GM12878 (cell line): Measurements from ENCODE around the gene EHBP1L1. TPM values are rescaled to one million over a fixed set of nuclear protein-coding genes. Genes with fewer than 3 reads are reported as not detected.

ENCODE experiments used
- BMI1 ChIP-seq: fragments of 450-650 bp; IDR thresholded peaks from 2 replicates; pipeline ENCODE4 v1.6.1; 2016; ENCODE audit warnings: mild to moderate bottlenecking, moderate library complexity, borderline replicate concordance
- DPF2 ChIP-seq: fragments of 450-650 bp; IDR thresholded peaks from 2 replicates; pipeline ENCODE4 v1.6.1; 2017; ENCODE audit warnings: mild to moderate bottlenecking
- ESRRA ChIP-seq: IDR thresholded peaks from 2 replicates; pipeline ENCODE4 v1.6.1; 2012; ENCODE audit warnings: mild to moderate bottlenecking, low read length, improper control_type of control experiment
- FOXM1 ChIP-seq: IDR thresholded peaks from 2 replicates; pipeline ENCODE4 v1.6.1; 2012; ENCODE audit warnings: low read depth, mild to moderate bottlenecking, inconsistent platforms, low read length, moderate library complexity
- GATAD2B ChIP-seq: fragments of 450-650 bp; conservative IDR thresholded peaks from 2 replicates; pipeline ENCODE4 v1.6.1; 2017; ENCODE audit warnings: low read depth, mild to moderate bottlenecking, moderate library complexity
- IKZF1 ChIP-seq: fragments of 450-650 bp; conservative IDR thresholded peaks from 2 replicates; pipeline ENCODE4 v1.6.1; 2017; ENCODE audit warnings: antibody characterized with exemption, mild to moderate bottlenecking
- KAT2A ChIP-seq: conservative IDR thresholded peaks from 2 replicates; pipeline ENCODE4 v1.6.1; 2011; ENCODE audit warnings: low read depth, low read length; ENCODE audit not compliant: control insufficient read depth
- NFYA ChIP-seq: IDR thresholded peaks from 2 replicates; pipeline ENCODE4 v1.6.1; 2011; ENCODE audit warnings: low read depth, mild to moderate bottlenecking, low read length, improper control_type of control experiment, borderline replicate concordance
- NFYB ChIP-seq: IDR thresholded peaks from 2 replicates; pipeline ENCODE4 v1.6.1; 2011; ENCODE audit warnings: low read depth, mild to moderate bottlenecking, low read length, improper control_type of control experiment, moderate library complexity; ENCODE audit not compliant: insufficient read depth
- NKRF ChIP-seq: fragments of 450-650 bp; conservative IDR thresholded peaks from 2 replicates; pipeline ENCODE4 v1.6.1; 2017; ENCODE audit warnings: mild to moderate bottlenecking, moderate library complexity
- NR2C1 ChIP-seq: fragments of 450-650 bp; IDR thresholded peaks from 2 replicates; pipeline ENCODE4 v1.6.1; 2017; ENCODE audit warnings: antibody characterized with exemption, mild to moderate bottlenecking, moderate library complexity
- POLR2AphosphoS5 ChIP-seq: IDR thresholded peaks from 2 replicates; pipeline ENCODE4 v1.6.1; 2011; ENCODE audit warnings: mild to moderate bottlenecking, low read length, inconsistent platforms
- RAD51 ChIP-seq: fragments of 450-650 bp; IDR thresholded peaks from 2 replicates; pipeline ENCODE4 v1.6.1; 2016; ENCODE audit warnings: moderate library complexity, mild to moderate bottlenecking, inconsistent platforms
- RB1 ChIP-seq: fragments of 450-650 bp; formaldehyde crosslinking; IDR thresholded peaks from 2 replicates; pipeline ENCODE4 v1.6.1; 2017; ENCODE audit warnings: mild to moderate bottlenecking, borderline replicate concordance
- RELB ChIP-seq: fragments of 450-650 bp; IDR thresholded peaks from 2 replicates; pipeline ENCODE4 v1.6.1; 2017; ENCODE audit warnings: low read depth, mild to moderate bottlenecking, moderate library complexity
- USF2 ChIP-seq: IDR thresholded peaks from 2 replicates; pipeline ENCODE4 v1.6.1; 2011; ENCODE audit warnings: low read depth, low read length, improper control_type of control experiment, borderline replicate concordance
- YY1 ChIP-seq: IDR thresholded peaks from 2 replicates; pipeline ENCODE4 v1.6.1; 2011; ENCODE audit warnings: low read depth, mild to moderate bottlenecking, low read length
- ZBTB11 ChIP-seq: fragments of 450-650 bp; formaldehyde crosslinking; IDR thresholded peaks from 2 replicates; pipeline ENCODE4 v1.5.0; 2022; ENCODE audit warnings: mild to moderate bottlenecking, missing genetic modification characterization
- ZNF217 ChIP-seq: fragments of 450-650 bp; IDR thresholded peaks from 2 replicates; pipeline ENCODE4 v1.6.1; 2017; ENCODE audit warnings: antibody characterized with exemption, mild to moderate bottlenecking
- ZNF274 ChIP-seq: IDR thresholded peaks from one replicate; pipeline ENCODE4 v1.8.0; 2011; ENCODE audit not compliant: insufficient read length, insufficient read depth
- polyA plus RNA-seq, 11 experiments: library from polyadenylated mRNA; depleted of rRNA in 4 of 11; unstranded in 6 of 11; stranded (reverse) in 5 of 11; fragments of >200 nt; fragmentation: Nextera tagmentation in 4 of 11; fragmentation: Illumina TruSeq in 1 of 11; extraction: Ambion mirVana in 4 of 11; extraction: Trizol in 1 of 11; gene quantifications; 1 replicate in 1 of 11; 2 replicates in 10 of 11; pipeline versions ENCODE4 v1.2.1 to v1.2.3, GENCODE V29; 2011 to 2016; ENCODE audit warnings: inconsistent platforms in 2 of 11, missing spikeins in 2 of 11, low read depth in 1 of 11
- total RNA-seq, 4 experiments: library from RNA; depleted of rRNA in 3 of 4; stranded (reverse); fragments of >200 nt in 3 of 4; fragmentation: Illumina TruSeq in 1 of 4; extraction: Trizol in 1 of 4; gene quantifications; 2 replicates each; pipeline versions ENCODE4 v1.2.1 to v1.2.3, GENCODE V29; 2013 to 2021
- TF ChIP-seq, protein P1 (sequence below): IDR thresholded peaks from 2 replicates; pipeline ENCODE4 v1.6.1; 2012; ENCODE audit warnings: low read depth, low read length, improper control_type of control experiment

EHBP1L1 gene
- total and polyA plus RNA-seq, 10 of the 15 experiments (the other 5 are each of a cell fraction or from before 2014, with no cell fraction given) = 0.06 to 99.4 (median 32.7) TPM

DNA sequence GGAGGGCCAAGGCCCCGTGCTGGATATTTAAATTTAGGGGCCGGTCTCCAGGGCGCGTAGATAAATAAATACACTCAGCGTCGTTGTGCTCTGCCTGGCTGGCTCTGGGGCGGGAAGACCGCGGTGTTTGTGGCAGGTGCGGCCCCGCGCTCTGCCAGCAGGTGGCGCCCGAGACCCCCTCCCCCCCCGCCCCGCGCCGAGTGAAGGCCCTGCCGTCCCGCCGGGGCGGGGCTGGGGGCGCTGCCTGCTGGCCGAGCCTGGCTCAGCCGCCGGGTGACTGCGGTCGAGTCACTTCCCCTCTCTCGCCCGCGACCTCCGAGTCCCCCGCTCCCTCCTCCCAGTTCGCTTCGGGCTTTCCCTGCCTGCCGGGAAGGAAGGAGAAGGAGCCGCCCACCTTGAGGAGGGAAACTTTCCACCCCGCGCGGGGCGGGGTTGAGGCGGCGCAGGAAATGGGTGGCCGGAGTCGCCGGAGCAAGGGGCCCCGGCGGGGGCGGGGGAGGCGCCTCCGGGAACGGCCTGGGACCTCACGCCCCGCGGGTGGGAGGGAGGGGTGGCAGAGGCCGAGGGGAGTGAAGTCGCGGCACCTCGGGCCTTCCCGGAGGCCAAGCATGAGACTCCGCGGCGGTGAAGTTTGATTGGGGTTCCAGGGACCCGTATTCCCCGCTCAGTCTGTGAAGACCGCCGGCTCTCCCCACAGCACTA, 1.6 kb upstream of the EHBP1L1 start (continued):
- TF ChIP-seq RELB (peak; percentile 90), FOXM1 (no peak), NFYA (no peak), KAT2A (no peak), GATAD2B (peak; percentile 95), USF2 (no peak), ZNF217 (peak; percentile 70; the same call in 1 of the 2 replicates), YY1 (no peak; the same call in none of the 2 replicates), NFYB (no peak), NKRF (peak; percentile 52), ESRRA (no peak), NR2C1 (peak; percentile 50), DPF2 (peak; percentile 86), ZNF274 (no peak), RB1 (peak; percentile 89; the same call in 1 of the 2 replicates), POLR2AphosphoS5 (no peak), RAD51 (no peak), IKZF1 (peak; percentile 100), BMI1 (no peak), ZBTB11 (CRISPR knock-in tag) (no peak)
- TF ChIP-seq, protein P1, sequence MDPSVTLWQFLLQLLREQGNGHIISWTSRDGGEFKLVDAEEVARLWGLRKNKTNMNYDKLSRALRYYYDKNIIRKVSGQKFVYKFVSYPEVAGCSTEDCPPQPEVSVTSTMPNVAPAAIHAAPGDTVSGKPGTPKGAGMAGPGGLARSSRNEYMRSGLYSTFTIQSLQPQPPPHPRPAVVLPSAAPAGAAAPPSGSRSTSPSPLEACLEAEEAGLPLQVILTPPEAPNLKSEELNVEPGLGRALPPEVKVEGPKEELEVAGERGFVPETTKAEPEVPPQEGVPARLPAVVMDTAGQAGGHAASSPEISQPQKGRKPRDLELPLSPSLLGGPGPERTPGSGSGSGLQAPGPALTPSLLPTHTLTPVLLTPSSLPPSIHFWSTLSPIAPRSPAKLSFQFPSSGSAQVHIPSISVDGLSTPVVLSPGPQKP = no peak
